Measurements from ENCODE around the gene SLC35B2. TPM values are rescaled to one million over a fixed set of nuclear protein-coding genes. Genes with fewer than 3 reads are reported as not detected.

The SLC35B2 gene
- total RNA-seq = 25.3 and 28.0 TPM in 2 replicates

DNA sequence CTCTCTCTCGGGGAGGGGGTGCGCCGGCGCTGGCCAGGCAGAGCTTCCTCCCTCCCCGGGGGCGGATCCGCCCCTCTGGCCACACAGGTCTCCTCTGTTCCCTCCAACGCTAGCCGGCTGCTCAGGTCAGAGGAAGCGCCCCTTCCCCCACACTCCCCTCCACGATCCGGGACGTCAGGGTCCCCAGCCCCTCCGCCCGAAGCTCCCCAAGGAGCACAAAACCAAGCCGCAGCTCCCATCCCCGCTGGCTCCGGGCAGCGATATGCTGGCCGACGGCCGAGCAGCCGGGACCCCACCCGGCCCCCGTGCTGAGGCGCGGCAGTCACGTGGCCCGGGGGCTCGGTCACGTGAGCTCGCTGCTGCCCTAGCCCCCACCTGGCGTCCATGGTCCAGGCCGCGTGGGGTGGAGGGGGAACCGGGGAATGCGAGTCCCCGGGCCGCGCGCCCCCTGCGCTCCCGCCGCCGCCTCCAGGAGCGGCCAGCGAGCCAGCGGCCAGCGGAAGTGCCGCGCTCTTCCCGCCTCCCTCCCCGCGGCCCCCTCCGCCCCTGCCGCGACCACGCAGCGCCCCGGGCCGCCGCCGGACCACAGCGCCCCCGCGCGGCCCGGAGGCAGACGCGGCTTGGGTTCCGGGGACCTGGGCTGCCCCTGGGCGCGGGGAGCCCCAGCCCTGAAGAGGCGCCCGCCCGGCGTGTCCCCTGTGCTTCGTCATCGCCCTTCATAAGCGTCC lies at the start of gene SLC35B2:
TSS of gene SLC35B2 (minus strand) at position 504 of the 728 bp plus-strand sequence. CDS start at position 386, 118 bp downstream.
- peak; percentile 93 for DNase-seq
- Mint-ChIP-seq H3K9me3 (no peaks in the 10 kb centered on the region), H3K4me3 (peak within 1 kb of the TSS; percentile 94), H3K27ac (peak within 1 kb of the TSS; percentile 94), H3K27me3 (no peaks in the 10 kb centered on the region), H3K4me1 (peaks cover 57% of the 10 kb centered on the region), H3K36me3 (ENCODE audit: low read depth) (peaks cover 76% of the 10 kb centered on the region)
- intact Hi-C loops (cut with micrococcal nuclease) = loop anchor here (1.0 to 2.0 kb wide), 3 partner anchors 10 to 85 kb away; partner anchors contain the start of genes HSP90AB1 and SLC29A1

- peak; percentile 51 for DNase-seq
- no peaks in the 10 kb centered on the region for H3K9me3 Mint-ChIP-seq
- H3K36me3 Mint-ChIP-seq (ENCODE audit: low read depth) = peaks cover 53% of the 10 kb centered on the region
- H3K4me3 Mint-ChIP-seq = no peak overlapping the region
- no peak overlapping the region for H3K27ac Mint-ChIP-seq
- no peaks in the 10 kb centered on the region for H3K27me3 Mint-ChIP-seq
- intact Hi-C loops (cut with micrococcal nuclease) = no loop called here
- peaks cover 3% of the 10 kb centered on the region for H3K4me1 Mint-ChIP-seq
Observed at GRCh38 chr6:44306710-44307109, 49.4 kb upstream of the SLC35B2 start.

DNA sequence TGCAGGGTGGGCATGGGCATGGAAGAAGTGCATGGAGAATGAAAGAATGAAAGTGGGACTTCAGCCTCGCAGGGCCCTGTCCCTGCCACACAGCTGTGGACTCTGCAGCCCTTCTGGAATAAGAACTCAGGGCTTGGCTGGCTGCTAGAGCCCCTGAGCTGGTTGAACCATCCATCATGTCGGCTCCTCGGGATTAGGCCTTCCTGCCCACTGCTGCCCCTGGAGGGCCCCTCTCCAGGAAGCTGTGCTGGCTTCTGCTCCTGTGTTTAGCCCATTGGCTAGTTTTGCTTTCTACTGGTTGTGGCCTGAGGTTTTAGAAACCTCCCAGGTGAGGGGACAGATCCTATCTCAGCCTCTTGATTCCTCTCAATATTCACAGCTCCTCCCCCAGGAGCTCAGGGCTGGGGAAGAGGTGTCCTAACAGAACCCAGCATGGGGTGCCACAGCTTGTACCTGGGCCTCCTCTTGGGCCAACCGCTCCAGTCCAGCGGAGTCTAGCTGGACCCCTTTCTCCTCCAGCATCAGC lies 47.9 kb upstream of the SLC35B2 start:
- no peaks in the 10 kb centered on the region for H3K27me3 Mint-ChIP-seq
- H3K4me1 Mint-ChIP-seq = no peaks in the 10 kb centered on the region
- intact Hi-C loops (cut with micrococcal nuclease) = no loop called here
- H3K9me3 Mint-ChIP-seq = no peaks in the 10 kb centered on the region
- H3K36me3 Mint-ChIP-seq (ENCODE audit: low read depth) = peaks cover 56% of the 10 kb centered on the region
- H3K27ac Mint-ChIP-seq = no peak overlapping the region
- H3K4me3 Mint-ChIP-seq = no peak overlapping the region
- DNase-seq = peak; percentile 56

- Mint-ChIP-seq H3K4me1 (no peaks in the 10 kb centered on the region), H3K27me3 (no peaks in the 10 kb centered on the region), H3K9me3 (no peaks in the 10 kb centered on the region), H3K36me3 (ENCODE audit: low read depth) (peaks cover 53% of the 10 kb centered on the region), H3K4me3 (no peak overlapping the region), H3K27ac (no peak overlapping the region)
- intact Hi-C loops (cut with micrococcal nuclease) = loop anchor here (1.0 kb wide), 1 partner anchor 36 kb away; no protein-coding TSS in a partner anchor
- DNase-seq = peak; percentile 80
Observed at GRCh38 chr6:44304282-44305199, 47.2 kb upstream of the SLC35B2 start.

GRCh38 chr6:44303842-44304241 lies 46.5 kb upstream of the SLC35B2 start:
- peaks cover 55% of the 10 kb centered on the region for H3K36me3 Mint-ChIP-seq (ENCODE audit: low read depth)
- H3K9me3 Mint-ChIP-seq = no peaks in the 10 kb centered on the region
- H3K27ac Mint-ChIP-seq = no peak overlapping the region
- no peaks in the 10 kb centered on the region for H3K4me1 Mint-ChIP-seq
- H3K4me3 Mint-ChIP-seq = no peak overlapping the region
- intact Hi-C loops (cut with micrococcal nuclease) = loop anchor here (1.0 kb wide), 1 partner anchor 36 kb away; no protein-coding TSS in a partner anchor
- no peak for DNase-seq
- H3K27me3 Mint-ChIP-seq = peaks cover 3% of the 10 kb centered on the region

DNA sequence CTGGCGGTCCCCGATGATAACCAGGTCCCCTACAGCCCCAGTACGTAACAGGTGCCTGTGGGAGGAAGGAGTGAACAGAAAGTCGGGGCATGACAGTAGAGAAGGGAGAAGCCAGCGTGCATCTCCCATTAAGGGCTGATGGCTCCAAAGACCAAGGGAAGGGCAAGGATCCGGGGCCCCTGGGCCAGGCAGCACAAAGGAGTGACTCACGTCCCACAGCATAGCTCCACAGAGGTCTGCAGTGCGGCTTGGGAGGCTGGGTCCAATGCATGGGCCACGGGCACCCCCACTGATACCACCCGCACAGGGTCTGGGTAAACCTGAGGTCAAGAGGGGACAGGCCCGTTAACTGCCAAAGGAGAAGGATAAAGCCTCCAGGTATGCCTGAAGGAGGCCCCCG lies 45.5 kb upstream of the SLC35B2 start:
- Mint-ChIP-seq H3K4me1 (peaks cover under 1% of the 10 kb centered on the region), H3K27ac (no peak overlapping the region), H3K36me3 (ENCODE audit: low read depth) (peaks cover 48% of the 10 kb centered on the region), H3K27me3 (peaks cover 11% of the 10 kb centered on the region), H3K4me3 (no peak overlapping the region), H3K9me3 (no peaks in the 10 kb centered on the region)
- DNase-seq = no peak
- intact Hi-C loops (cut with micrococcal nuclease) = no loop called here

DNA sequence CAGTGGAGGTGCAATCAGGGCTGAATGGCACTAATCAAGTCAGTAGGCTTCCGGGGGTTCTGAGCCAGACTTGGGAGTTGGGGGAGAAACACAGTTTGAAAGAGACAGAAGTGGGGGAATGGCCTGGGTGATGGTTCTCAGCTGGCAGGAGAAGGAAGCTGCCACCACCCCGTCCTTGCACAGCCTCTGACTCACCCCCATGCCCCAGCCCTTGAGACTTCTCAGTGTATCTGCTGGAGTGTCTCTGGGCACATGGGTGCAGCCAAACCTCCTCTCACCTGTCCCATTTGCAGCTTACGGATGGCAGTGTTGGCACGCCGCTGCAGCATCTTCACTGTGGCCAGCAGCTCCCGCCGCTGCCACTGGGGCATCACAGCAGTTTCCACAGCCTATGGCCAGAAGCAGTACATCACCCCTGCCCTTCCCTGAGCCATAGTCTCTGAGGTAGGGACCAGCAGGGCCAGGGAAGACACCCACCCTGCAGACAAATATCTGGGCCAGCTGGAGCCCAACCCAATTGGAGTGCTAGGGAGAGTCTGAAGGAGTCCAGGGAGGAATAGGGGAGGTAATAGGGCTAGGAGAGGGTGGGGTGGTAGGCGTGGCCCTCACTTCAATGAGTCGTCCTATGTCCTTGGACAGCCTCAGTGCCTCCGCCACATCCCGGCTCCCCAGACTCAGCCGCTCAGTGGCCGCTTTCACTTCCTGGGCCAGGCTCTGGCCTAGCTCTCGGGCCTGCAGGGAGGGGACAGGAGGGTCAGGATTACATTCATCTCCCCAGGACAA lies 44.6 kb upstream of the SLC35B2 start:
- Mint-ChIP-seq H3K4me1 (peaks cover 3% of the 10 kb centered on the region), H3K27me3 (peaks cover 15% of the 10 kb centered on the region), H3K9me3 (no peaks in the 10 kb centered on the region), H3K4me3 (no peak overlapping the region), H3K36me3 (ENCODE audit: low read depth) (peaks cover 45% of the 10 kb centered on the region), H3K27ac (no peak overlapping the region)
- intact Hi-C loops (cut with micrococcal nuclease) = no loop called here
- no peak for DNase-seq

GRCh38 chr6:44301106-44301505 lies 43.8 kb upstream of the SLC35B2 start:
- Mint-ChIP-seq H3K27ac (no peak overlapping the region), H3K36me3 (ENCODE audit: low read depth) (peaks cover 45% of the 10 kb centered on the region), H3K4me1 (peaks cover 3% of the 10 kb centered on the region), H3K9me3 (no peaks in the 10 kb centered on the region), H3K4me3 (no peak overlapping the region), H3K27me3 (peaks cover 24% of the 10 kb centered on the region)
- intact Hi-C loops (cut with micrococcal nuclease) = no loop called here
- no peak for DNase-seq

- Mint-ChIP-seq H3K36me3 (ENCODE audit: low read depth) (peaks cover 42% of the 10 kb centered on the region), H3K27ac (no peak overlapping the region), H3K4me1 (peaks cover 3% of the 10 kb centered on the region), H3K27me3 (peaks cover 30% of the 10 kb centered on the region), H3K9me3 (no peaks in the 10 kb centered on the region), H3K4me3 (no peak overlapping the region)
- intact Hi-C loops (cut with micrococcal nuclease) = no loop called here
- DNase-seq = no peak
Observed at GRCh38 chr6:44300292-44300823, 43.0 kb upstream of the SLC35B2 start.

GRCh38 chr6:44298864-44299263 lies 41.5 kb upstream of the SLC35B2 start:
- no peak for DNase-seq
- no peaks in the 10 kb centered on the region for H3K9me3 Mint-ChIP-seq
- no peak overlapping the region for H3K4me3 Mint-ChIP-seq
- H3K27me3 Mint-ChIP-seq = peaks cover 39% of the 10 kb centered on the region
- H3K27ac Mint-ChIP-seq = no peak overlapping the region
- intact Hi-C loops (cut with micrococcal nuclease) = no loop called here
- H3K4me1 Mint-ChIP-seq = peaks cover 3% of the 10 kb centered on the region
- peaks cover 36% of the 10 kb centered on the region for H3K36me3 Mint-ChIP-seq (ENCODE audit: low read depth)

DNA sequence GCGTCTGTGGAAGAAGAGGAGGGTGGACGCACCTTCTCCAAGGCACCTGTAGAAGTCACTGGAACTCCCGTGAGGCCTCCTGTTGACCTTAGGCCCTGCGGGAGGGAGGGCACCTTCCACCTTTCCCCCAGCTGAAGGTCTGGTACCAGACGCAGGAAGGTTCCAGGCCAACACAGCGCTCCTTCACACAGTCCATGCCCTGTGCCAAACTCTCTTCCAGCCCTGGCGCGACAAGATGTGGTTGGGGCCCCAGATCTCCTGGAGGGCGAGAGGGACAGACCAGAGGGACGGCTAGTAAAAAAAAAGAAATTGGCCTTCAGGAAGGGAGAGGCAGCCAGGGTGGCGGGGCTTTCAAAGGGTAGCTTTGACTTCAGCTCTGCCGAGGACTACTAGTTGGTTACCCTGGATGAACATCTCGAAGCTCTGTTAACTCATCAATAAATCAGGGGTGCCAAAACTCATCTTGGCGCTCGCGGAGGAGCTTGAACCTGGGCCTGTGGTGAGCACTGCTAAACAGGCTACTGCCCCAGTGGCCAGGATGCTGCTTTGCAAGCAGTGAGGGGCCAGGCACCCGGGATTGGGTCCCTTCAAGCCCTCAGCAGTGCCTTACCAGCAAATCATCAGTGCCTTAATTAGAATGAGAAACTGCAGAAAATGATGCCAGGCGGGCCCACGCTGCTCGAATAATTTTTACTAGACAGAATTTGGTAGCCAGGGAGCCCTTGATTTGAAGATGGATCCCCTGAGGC lies 40.9 kb upstream of the SLC35B2 start:
- no peak for DNase-seq
- no peaks in the 10 kb centered on the region for H3K9me3 Mint-ChIP-seq
- peaks cover 43% of the 10 kb centered on the region for H3K27me3 Mint-ChIP-seq
- H3K4me3 Mint-ChIP-seq = peak overlapping the region; percentile 66
- peaks cover 32% of the 10 kb centered on the region for H3K36me3 Mint-ChIP-seq (ENCODE audit: low read depth)
- intact Hi-C loops (cut with micrococcal nuclease) = no loop called here
- H3K4me1 Mint-ChIP-seq = peaks cover 3% of the 10 kb centered on the region
- no peak overlapping the region for H3K27ac Mint-ChIP-seq

DNA sequence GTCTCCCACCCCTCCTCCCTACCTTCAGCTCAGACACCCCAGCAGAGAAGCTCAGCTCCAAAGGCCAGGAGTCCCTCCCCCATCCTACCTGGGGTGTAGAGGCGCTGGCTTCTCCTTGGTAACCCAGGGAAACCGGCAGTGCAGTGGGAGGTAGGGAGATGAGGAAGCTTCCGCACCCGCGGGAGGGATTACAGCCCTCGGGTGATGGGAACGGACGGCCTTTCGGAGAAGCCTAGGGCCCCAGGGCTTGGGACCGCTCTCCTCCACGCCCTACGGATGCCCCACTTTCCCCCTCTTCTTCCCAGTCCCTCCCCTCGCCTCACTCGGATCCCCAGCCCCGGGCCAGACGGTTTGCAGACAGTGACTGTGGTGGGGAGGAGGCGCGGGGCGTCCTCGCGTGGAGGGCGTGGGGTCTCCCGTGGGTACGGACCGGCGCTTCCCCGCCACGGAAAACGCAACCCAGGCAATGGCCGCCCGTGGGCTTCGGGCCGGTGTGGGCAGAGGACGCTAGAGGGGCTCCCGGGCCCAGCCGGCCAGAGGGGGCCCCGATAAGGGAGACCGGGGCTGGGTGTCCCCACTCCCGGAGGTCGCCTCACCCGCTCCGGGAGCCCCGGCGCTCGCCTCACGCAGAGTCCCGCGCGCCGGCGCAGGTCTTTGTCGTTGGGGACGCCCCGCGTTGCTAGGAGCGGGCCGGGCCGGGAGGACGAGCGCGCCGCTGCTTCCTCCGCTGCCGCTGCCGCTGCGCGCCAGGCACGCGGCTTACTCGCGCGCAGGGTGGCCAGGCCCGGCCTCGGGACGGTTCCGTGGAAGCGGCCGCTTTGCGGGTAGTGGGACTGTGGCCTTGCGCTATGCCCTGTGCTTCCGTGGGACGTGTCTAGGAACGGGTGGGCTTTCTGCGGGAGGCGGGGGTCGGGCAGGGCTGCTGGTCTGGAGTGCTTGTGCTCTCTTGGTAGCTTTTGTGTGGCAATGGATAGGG lies 40.0 kb upstream of the SLC35B2 start:
- Mint-ChIP-seq H3K27ac (no peak overlapping the region), H3K4me1 (peaks cover 3% of the 10 kb centered on the region), H3K36me3 (ENCODE audit: low read depth) (peaks cover 27% of the 10 kb centered on the region), H3K9me3 (no peaks in the 10 kb centered on the region), H3K27me3 (peaks cover 46% of the 10 kb centered on the region), H3K4me3 (peak overlapping the region; percentile 66)
- intact Hi-C loops (cut with micrococcal nuclease) = no loop called here
- peak; percentile 85 for DNase-seq

Data from activated CD4-positive, alpha-beta T cell treated with anti-CD3 and anti-CD28 coated beads, Interleukin-2, amount 10 ng/mL, durations not matched to agents 24 days and 14 days (primary cell).